Right atrium auricular region (tissue), 2 donors: ENCODE measurements around the gene SPRED2. TPM values are rescaled to one million over a fixed set of nuclear protein-coding genes. Genes with fewer than 3 reads are reported as not detected.
"Not testable (repeated sequence)": the region's sequence is repeated elsewhere in the genome, so short reads cannot be mapped to it uniquely, and the experiment has no call there.

Experiments used
- DNase-seq: peaks from one replicate; pipeline ENCODE4 v3.0.0-alpha.2; 2019; ENCODE audit warnings: low spot score
- H3K27ac ChIP-seq, 2 donors: fragments of 200-600 bp; sonication (generic); 1 replicate in 1 of 2; 2 replicates in 1 of 2; pipeline ENCODE4 v1.5.1; 2016 to 2019
- H3K27me3 ChIP-seq, 2 donors: fragments of 200-600 bp; sonication (generic); one replicate each; pipeline versions ENCODE4 v1.5.1 to v1.6.0; 2017 to 2019
- H3K36me3 ChIP-seq: fragments of 200-600 bp; sonication (generic); one replicate; pipeline ENCODE4 v1.5.1; 2016
- H3K4me1 ChIP-seq, 2 donors: fragments of 200-600 bp; sonication (generic); one replicate each; pipeline versions ENCODE4 v1.5.1 to v1.6.0; 2017 to 2019
- H3K4me3 ChIP-seq, 2 donors: fragments of 200-600 bp; sonication (generic); 1 replicate in 1 of 2; 2 replicates in 1 of 2; pipeline ENCODE4 v1.5.1; 2017 to 2019; ENCODE audit warnings: mild to moderate bottlenecking in 1 of 2, moderate library complexity in 1 of 2
- H3K9me3 ChIP-seq, 2 donors: fragments of 200-600 bp; sonication (generic); one replicate each; pipeline ENCODE4 v1.5.1; 2019
- CTCF ChIP-seq, 2 donors: fragments of 200-600 bp; sonication (generic); IDR thresholded peaks; one replicate each; pipeline ENCODE4 v1.5.1; 2019; ENCODE audit warnings: antibody characterized with exemption in 2 of 2
- total RNA-seq, 2 donors: library from RNA; depleted of rRNA; stranded (reverse); fragments of >200 nt; gene quantifications; one replicate each; pipeline ENCODE4 v1.1.0, GENCODE V29; 2016

SPRED2 gene
- total RNA-seq, 2 donors from 2014 or later: 14.7 to 17.3 TPM

- Histone ChIP-seq H3K4me1 (peaks cover 0 to 3% of the 10 kb centered on the region in 2 donors), H3K4me3 (no peak overlapping the region), H3K27ac (no peak overlapping the region), H3K27me3 (no peaks in the 10 kb centered on the region), H3K36me3 (no peaks in the 10 kb centered on the region), H3K9me3 (no peaks in the 10 kb centered on the region)
- no peak for TF ChIP-seq CTCF (IDR thresholded peaks at IDR 0.05)
- no peak for DNase-seq
Observed at GRCh38 chr2:65340898-65341681, 91.3 kb downstream of the SPRED2 start.

DNA sequence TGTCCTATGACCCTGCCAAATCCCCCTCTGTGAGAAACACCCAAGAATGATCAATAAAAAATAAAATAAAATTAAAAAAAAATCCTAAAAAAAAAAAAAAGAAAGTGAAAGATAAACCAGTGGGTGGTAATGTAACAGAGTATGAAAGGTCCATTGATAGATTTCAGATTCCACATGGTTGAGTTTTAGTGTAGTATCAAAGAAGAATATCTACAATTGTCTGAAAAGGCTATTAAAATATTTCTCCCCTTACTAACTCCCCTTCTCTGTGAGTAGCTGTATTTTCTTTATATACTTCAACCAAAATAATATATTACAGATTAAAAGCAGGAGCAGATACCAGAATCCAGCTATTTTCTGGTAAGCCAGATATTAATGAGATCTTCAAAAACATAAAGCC lies 92.8 kb downstream of the SPRED2 start:
- Histone ChIP-seq H3K9me3 (no peaks in the 10 kb centered on the region), H3K4me1 (no peaks in the 10 kb centered on the region), H3K27me3 (no peaks in the 10 kb centered on the region), H3K27ac (no peak overlapping the region), H3K4me3 (no peak overlapping the region), H3K36me3 (peaks cover 1% of the 10 kb centered on the region)
- DNase-seq: no peak
- TF ChIP-seq CTCF (IDR thresholded peaks at IDR 0.05): no peak

DNA sequence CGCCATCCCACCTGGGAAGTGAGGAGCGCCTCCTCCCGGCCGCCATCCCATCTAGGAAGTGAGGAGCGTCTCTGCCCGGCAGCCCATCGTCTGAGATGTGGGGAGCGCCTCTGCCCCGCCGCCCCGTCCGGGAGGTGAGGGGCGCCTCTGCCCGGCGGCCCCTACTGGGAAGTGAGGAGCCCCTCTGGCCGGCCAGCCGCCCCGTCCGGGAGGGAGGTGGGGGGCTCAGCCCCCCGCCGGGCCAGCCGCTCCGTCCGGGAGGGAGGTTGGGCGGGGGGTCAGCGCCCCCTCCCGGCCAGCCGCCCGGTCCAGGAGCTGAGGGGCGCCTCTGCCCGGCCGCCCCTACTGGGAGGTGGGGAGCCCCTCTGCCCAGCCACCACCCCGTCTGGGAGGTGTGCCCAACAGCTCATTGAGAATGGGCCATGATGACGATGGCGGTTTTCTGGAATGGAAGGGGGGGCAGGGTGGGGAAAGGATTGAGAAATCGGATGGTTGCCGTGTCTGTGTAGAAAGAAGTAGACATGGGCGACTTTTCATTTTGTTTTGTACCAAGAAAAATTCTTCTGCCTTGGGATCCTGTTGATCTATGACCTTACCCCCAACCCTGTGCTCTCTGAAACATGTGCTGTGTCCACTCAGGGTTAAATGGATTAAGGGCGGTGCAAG lies 93.4 kb downstream of the SPRED2 start:
- H3K27me3 ChIP-seq, DNase-seq: not testable (repeated sequence)

GRCh38 chr2:65337915-65338314 lies 94.5 kb downstream of the SPRED2 start:
- H3K36me3 ChIP-seq, H3K27ac ChIP-seq, H3K27me3 ChIP-seq, H3K4me1 ChIP-seq, DNase-seq, H3K4me3 ChIP-seq, H3K9me3 ChIP-seq: not testable (repeated sequence)

More for the DNA sequence above, 93.4 kb downstream of the SPRED2 start:
- not testable (repeated sequence) for H3K9me3 ChIP-seq, H3K36me3 ChIP-seq, H3K4me1 ChIP-seq, H3K27ac ChIP-seq, H3K4me3 ChIP-seq

GRCh38 chr2:65334714-65335113 lies 97.7 kb downstream of the SPRED2 start:
- TF ChIP-seq CTCF (IDR thresholded peaks at IDR 0.05): no peak
- H3K36me3 ChIP-seq: peaks cover 26% of the 10 kb centered on the region

DNA sequence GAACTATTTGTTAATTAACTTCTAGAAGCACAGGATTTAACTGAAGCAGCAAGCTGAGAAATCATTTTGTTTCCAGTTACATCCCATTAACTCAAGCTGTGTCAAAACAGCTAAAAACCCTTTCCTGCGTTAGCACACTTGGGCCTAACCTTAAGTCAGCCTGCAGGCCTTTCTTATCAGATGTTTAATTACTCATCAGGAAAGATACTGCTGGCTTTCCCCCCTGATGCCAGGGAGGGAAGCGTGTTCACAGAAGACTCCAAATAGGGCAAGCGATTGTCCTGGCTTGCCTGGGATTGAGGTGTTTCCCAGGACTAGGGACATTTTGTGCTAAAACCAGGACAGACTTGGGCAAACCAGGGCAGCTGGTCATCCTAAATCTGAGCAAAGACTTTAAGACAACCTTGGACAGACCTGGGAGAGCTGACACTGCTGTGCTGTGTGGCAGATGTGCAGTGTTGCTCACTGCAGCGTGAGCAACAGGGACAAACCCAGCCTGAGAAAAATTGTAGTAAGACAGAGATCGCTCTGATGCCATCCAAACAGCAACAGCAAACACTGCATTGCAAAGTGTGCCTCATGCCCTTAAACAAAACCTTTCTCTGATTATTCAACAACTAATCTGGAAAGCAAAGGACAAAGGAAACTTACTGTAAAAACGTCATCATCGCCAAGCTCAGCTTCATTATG lies 100.9 kb downstream of the SPRED2 start:
- no peak overlapping the region for H3K27ac ChIP-seq
- peaks cover 36% of the 10 kb centered on the region for H3K36me3 ChIP-seq
- no peak for DNase-seq
- H3K9me3 ChIP-seq: no peaks in the 10 kb centered on the region
- no peaks in the 10 kb centered on the region for H3K4me1 ChIP-seq
- no peaks in the 10 kb centered on the region for H3K27me3 ChIP-seq
- H3K4me3 ChIP-seq: no peak overlapping the region
- TF ChIP-seq CTCF (IDR thresholded peaks at IDR 0.05): no peak

More at GRCh38 chr2:65334714-65335113, 97.7 kb downstream of the SPRED2 start:
- no peaks in the 10 kb centered on the region for H3K4me1 ChIP-seq
- no peak overlapping the region for H3K4me3 ChIP-seq
- no peaks in the 10 kb centered on the region for H3K27me3 ChIP-seq
- no peaks in the 10 kb centered on the region for H3K9me3 ChIP-seq
- no peak for DNase-seq
- no peak overlapping the region for H3K27ac ChIP-seq
